HG03135 (cell line): ENCODE measurements around the gene SART3.
A peak's percentile ranks its signal among the peaks of the same experiment; 100 is the strongest.
"Not testable (repeated sequence)": the region's sequence is repeated elsewhere in the genome, so short reads cannot be mapped to it uniquely, and the experiment has no call there.

Experiments used
- ATAC-seq: cut with Tn5 transposase; IDR thresholded peaks from one replicate; pipeline ENCODE4 v1.9.1; 2021; ENCODE audit warnings: mild to moderate bottlenecking, moderate library complexity; ENCODE audit not compliant: unreplicated experiment

Gene SART3

DNA sequence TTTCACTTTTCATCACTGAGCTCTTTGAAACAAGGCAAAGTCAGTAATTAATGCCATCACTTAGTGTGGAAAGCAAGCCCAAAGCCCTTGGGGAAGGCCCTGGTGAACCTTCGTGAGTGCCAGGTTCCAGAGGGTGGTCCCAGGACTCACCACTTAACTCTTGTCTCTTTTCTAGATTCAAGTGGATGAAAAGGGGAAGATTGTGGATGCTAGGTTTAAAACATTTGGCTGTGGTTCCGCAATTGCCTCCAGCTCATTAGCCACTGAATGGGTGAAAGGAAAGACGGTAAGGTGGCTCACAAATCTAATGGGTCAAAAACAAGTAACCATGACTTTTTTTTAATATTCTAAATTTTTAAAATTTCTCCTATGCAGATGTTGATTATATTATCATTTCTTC lies 4.2 kb upstream of the SART3 start:
- no peak for ATAC-seq

- no peak for ATAC-seq
Observed at GRCh38 chr12:108564724-108565123, 3.8 kb upstream of the SART3 start.

- ATAC-seq = no peak
Observed at GRCh38 chr12:108563804-108564151, 2.8 kb upstream of the SART3 start.

- peak; percentile 30 for ATAC-seq
Observed at GRCh38 chr12:108563136-108563803, 2.3 kb upstream of the SART3 start.

DNA sequence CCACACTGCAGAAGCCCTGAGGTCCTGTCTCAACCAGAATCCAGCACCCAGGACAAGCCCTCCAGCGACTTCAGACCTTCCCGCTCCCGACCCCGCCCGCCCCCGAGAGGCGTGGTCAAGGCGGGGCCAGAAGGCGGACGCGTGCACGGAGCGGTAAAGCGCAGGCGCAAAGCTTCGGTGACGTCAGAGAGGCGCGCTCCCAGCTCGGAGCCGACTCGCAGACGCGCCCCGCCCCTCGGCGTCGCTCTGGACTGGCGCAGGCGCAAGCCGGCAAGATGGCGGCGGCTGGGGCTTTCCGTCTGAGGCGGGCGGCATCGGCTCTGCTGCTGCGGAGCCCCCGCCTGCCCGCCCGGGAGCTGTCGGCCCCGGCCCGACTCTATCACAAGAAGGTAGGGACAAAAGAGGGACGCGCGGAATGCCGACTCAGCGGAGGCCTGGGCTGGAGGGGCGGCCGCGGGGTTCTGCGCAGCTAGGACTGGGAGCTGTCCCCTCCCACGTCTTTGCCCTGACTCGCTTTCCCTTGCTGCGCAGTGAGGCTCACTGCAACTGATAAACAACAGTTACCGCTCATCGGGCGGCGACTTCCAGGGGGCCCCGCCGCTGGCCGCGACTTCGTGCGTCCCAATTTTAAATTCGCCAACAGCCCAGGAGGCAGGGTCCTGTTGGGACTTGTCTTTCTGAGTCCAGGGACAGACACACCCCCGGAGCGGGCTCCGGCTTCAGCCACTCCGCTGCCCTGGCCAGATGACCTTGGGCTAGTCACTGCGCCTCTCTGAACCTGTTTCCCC lies 1.6 kb upstream of the SART3 start, which contains the start of gene ISCU:
Gene ISCU, plus strand, starts transcription at position 249 of the 788 bp plus-strand sequence. Its CDS starts 27 bp downstream, at position 276.
- ATAC-seq = peak; percentile 51

DNA sequence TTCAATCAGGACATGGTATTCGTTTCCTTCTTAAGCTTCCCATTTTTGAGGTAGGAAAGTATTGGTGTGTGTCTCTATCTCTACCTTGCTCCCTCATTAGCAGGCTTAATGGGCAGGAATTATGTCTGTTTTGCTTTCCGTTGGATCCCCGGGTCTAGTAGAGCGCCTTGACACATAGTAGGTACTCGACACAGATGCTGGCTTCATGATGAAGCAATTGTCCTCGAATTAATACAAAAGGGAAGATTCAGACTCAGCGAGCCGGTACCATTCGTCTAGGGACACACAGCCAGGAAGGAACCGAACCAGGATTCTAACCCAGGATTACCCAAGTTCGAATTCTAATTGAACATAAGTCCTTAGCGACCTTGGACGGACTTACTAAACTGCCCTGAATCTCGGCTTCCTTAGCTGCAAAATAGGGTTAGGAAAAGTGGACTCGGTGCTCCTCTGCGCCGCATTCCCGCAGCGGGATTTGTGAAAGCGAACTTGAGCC lies 927 bp upstream of the SART3 start:
- ATAC-seq = no peak

GRCh38 chr12:108560321-108560721 lies 652 bp downstream of the SART3 start:
- ATAC-seq = no peak

DNA sequence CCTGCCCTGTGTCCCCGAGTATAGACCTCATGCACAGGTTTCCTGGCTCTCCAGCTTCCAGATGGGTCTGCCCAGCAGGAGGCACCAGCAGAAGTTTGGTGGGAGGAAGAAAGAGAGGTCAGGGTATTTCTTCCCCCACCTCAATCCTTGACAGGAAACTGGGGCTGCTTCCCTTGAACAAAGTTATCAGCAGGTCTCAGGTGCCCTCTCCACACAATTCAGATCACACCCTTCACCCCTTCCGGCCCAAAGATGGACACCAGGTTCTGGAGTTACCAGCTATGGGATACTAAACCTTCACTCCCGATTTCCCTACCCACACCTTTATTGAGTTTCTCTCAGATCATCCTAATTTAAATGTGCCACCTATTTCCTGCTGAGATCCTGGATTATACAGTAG lies 1.2 kb downstream of the SART3 start:
- ATAC-seq = no peak

DNA sequence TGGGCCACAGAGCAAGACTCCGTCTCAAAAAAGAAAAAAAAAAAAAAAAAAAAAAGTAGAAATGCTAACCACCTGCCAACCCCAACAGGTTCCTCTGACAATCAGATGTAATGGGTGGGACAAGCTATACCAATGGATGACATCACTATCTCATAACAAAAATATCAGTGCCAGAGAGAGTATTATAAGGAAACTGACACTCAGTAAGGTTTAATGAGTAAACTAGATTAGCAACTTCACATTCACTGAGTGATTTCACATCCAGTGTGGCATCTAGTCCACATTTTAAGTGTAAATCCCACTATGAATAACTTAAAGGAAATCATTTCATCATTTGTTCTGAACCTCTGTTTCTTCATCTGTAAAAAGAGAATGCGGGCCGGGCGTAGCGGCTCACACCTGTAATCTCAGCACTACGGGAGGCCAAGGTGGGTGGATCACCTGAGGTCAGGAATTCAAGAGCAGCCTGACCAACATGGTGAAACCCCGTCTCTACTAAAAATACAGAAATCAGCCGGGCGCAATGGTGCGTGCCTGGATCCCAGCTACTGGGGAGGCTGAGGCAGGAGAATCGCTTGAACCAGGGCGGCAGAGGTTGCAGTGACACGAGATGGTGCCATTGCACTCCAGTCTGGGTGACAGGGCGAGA lies 1.8 kb downstream of the SART3 start:
- ATAC-seq = no peak

DNA sequence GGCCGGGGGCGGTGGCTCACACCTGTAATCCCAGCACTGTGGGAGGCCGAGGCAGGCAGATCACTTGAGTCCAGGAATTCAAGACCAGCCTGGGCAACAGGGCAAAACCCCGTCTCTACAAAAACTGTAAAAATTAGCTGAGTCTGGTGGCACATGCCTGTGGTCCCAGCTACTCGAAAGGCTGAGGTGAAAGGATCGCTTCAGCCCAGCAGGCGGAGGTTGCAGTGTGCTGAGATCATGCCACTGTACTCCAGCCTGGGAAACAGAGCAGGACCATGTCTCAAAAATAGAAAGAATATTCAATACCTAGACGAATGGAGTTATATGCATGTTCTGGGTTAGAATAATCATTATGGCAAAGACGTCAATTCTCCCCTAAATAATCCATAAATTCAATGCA lies 5.6 kb downstream of the SART3 start:
- not testable (repeated sequence) for ATAC-seq

- ATAC-seq = no peak
Observed at GRCh38 chr12:108553799-108554198, 7.2 kb downstream of the SART3 start.

DNA sequence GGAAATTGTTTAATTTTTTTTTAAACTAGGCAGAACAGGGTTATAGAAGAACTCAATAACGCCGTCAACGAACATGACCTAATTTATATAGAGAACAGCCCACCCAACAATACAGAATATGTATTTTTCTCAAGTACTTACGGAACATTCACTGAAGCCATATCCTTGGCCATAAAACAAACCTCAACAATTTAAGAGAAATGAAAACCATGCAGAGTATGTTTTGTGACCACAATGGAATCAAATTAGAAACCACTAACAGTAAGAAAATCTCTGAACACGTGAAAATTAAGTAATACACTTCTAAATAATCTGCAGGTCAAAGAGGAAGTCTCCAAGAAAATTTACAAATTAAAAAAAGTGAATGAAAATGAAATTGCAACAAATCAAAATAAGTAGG lies 9.4 kb downstream of the SART3 start:
- ATAC-seq = no peak

GRCh38 chr12:108548954-108549521 lies 11.9 kb downstream of the SART3 start:
- no peak for ATAC-seq

- no peak for ATAC-seq
Observed at GRCh38 chr12:108547686-108548085, 13.3 kb downstream of the SART3 start.

GRCh38 chr12:108543652-108544051 lies 17.3 kb downstream of the SART3 start:
- no peak for ATAC-seq

- ATAC-seq = no peak
Observed at GRCh38 chr12:108542320-108542719, 18.7 kb downstream of the SART3 start.

DNA sequence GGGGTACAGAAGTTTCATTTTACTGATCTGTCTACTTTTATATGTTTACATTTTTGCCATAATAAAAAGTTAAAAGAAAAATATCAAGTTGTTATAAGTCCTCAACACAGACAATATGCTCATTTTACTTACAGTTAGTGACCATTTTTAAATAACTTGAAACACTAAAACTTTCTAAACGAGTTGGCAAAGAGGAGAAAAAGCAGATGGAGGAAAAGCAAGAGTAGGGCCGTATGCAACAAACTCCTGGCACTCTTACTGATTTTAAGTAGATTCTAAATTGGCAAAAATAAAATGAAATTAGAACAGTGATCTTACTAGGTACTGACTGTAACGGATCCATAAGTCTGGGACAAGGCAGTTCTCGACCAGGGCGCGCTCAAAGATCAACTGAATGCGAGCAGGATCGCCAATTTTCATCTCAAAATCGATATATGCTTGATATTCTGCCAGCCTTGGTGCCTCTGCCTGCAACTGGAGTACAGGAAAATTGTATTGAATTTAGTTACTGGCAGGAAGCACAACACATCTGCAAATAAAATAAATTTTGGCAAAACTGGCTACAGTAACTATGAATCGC lies 22.3 kb downstream of the SART3 start:
- no peak for ATAC-seq

- no peak for ATAC-seq
Observed at GRCh38 chr12:108538146-108538545, 22.8 kb downstream of the SART3 start.

GRCh38 chr12:108531929-108532848 lies 28.8 kb downstream of the SART3 start:
- no peak for ATAC-seq

- no peak for ATAC-seq
Observed at GRCh38 chr12:108530161-108530560, 30.8 kb downstream of the SART3 start.
